Activated gamma-delta T cell treated with Interleukin-2 at 50 U/mL for 16 hours (primary cell): ENCODE data around the gene AKAP13.

Source experiments
- DNase-seq: peaks from one replicate; pipeline ENCODE4 v3.0.0-alpha.2; 2020

Gene AKAP13

DNA sequence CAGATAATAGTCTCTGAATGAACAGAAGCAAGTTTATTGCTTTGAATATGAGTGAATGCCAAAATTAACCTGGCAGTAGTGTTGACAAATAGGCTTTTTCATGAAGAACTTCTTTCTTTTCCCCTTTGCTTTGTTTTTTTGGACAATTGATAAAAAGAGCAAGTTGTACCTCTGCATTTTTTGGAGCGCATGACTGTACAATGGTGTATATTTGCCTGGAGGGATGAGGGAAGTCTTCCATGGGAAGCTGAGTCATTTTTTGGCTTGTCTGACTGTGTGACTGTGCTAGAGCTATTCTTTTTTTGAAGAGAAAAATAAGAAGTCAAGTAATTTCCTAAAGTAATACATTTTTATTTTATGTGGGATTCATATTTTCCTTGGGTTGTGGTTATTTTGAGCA is 227.4 kb downstream of the AKAP13 start:
- DNase-seq, result no peak

DNA sequence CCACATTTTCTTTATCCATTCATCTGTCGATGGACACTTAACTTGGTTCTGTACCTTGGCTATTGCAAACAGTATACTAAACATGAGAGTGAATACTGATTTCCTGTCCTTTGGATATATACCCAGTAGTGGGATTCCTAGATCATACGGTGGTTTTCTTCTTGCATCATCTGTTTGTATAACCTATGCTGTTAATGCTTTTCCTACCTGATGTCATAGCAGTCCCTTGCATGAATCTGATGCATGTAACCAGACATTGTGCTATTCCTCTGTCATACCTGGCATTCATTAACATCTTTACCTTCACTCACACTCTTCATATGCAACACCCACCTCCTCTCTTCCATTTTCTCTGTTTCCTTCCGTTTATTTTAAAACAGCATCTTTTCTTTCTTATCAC is 229.1 kb downstream of the AKAP13 start:
- DNase-seq, result no peak

GRCh38 chr15:85611361-85611760 is 231.0 kb downstream of the AKAP13 start:
- no peak for DNase-seq

- no peak for DNase-seq
Observed at GRCh38 chr15:85614059-85614458, 233.7 kb downstream of the AKAP13 start.

GRCh38 chr15:85615930-85616329 is 235.5 kb downstream of the AKAP13 start:
- DNase-seq, result peak; percentile 15

- DNase-seq, result no peak
Observed at GRCh38 chr15:85616549-85617110, 236.2 kb downstream of the AKAP13 start.

- DNase-seq, result no peak
Observed at GRCh38 chr15:85618228-85618505, 237.8 kb downstream of the AKAP13 start.

GRCh38 chr15:85618956-85619491 is 238.6 kb downstream of the AKAP13 start:
- DNase-seq, result peak; percentile 39

- DNase-seq, result peak; percentile 10
Observed at GRCh38 chr15:85619992-85620689, 239.7 kb downstream of the AKAP13 start.

- no peak for DNase-seq
Observed at GRCh38 chr15:85620690-85621049, 240.3 kb downstream of the AKAP13 start.

- peak; percentile 5 for DNase-seq
Observed at GRCh38 chr15:85621094-85621493, 240.7 kb downstream of the AKAP13 start.

DNA sequence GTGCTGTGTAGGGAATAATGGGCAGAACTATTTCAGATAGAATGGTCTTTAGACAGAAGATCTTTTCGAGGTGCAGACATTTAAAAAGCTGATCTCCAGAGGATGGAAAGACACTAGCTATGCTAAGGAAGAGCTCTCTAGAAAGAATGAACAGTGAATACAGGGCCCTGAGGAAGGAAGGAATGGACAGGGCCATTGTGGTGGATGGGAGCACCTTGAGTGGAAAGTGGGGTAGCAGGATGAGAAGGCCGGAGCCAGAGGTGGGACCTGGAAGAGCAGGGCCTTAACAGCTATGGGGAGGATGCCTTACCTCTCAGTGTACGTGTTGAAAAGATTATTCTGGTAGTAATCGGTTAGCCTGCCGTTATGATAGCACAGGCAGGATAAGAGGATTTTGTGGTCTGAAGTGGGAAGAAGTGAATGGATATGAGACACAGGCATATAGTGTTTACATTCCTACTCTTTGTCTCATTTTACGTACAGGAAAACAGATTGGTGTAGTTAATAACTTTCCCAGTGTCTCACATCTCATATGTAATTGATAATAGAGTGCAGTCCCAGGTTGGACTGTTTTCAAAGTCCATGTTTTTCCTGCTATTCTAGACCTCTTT is 241.9 kb downstream of the AKAP13 start:
- no peak for DNase-seq

DNA sequence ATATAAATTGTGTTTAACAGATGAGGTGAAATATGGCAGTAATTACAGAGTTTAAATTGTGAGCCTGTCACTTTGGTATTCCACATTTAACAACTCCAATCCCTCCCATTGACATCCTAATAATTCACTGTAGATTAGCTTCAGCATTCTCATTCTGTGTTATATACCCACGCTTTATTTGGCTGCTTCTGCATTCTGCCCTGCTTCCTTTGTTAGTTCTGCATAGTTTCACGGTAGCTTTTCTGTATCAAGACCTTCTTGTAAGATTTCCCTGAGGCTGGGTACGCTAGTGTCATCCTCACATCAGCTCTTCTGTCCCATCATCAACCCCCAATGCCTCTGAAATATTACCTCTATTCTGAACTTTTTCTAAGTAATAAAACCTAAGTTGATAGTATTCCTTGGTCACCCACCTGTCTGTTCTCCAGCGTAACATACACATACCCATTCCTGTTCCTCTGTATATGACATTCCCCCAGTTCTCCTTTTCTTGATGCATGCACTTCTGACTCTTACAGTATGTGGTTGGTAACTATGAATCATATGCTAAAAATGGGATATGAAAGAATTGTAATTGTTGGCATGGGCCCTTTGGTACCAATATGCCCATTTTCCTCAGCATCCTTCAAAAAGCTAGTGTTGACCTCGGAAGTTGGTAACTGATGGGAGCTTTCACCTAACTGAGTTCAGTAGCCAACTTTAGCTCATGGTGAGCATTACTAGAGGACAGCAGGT is 243.1 kb downstream of the AKAP13 start:
- no peak for DNase-seq

DNA sequence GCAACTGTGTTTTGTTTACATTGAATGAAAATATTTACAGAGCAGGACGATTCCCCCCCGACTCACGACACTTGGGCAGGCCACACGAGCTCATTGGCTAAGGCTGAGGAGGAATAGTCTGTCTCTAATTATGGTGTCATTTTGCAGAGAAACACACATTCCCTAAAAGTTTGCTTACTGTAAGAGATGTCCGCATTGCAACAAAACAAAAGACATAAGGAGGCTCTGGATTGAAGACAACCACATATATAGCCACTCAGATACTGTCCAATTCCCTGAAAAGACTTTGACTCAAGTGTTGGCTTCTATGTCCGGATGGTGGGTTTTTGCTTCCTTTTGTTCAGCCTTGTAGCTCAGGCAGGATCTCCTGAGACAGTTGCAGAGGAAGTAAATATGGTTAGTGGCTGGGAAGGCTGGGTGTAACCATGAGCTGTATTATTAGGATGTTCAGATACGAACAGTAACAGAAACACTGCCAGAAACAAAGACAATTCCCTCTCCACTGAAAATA is 243.9 kb downstream of the AKAP13 start:
- no peak for DNase-seq

DNA sequence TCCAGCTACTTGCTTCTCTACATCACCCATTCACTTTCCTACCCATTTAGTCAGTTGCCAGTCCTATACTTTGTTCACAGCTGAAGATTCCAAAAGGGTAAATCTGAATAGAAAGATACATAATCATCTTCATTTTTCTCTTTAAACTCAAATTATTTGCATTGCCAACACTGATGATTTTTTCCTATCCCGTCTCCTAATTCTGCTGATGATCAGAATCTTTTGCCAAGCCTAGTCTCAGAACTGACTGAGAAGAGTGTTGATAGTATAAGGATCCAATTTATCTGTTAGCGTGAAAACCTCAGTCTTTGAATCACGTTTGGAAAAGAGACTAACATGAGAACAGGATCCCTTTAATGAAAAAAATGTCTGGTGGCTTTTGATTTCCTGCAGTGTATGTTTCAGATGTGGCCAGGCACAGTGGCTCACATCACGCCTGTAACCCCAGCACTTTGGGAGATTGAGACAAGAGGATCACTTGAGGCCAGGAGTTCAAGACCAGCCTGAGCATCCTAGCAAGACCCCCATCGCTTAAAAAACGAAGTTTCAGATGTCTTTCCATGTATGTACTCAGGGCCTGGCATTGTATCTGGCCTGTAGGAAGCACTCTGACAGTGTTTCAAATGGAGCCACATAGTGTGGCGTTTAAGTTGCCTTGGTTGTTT is 244.9 kb downstream of the AKAP13 start:
- DNase-seq, result peak; percentile 26

- DNase-seq, result peak; percentile 17
Observed at GRCh38 chr15:85625856-85626255, 245.5 kb downstream of the AKAP13 start.

DNA sequence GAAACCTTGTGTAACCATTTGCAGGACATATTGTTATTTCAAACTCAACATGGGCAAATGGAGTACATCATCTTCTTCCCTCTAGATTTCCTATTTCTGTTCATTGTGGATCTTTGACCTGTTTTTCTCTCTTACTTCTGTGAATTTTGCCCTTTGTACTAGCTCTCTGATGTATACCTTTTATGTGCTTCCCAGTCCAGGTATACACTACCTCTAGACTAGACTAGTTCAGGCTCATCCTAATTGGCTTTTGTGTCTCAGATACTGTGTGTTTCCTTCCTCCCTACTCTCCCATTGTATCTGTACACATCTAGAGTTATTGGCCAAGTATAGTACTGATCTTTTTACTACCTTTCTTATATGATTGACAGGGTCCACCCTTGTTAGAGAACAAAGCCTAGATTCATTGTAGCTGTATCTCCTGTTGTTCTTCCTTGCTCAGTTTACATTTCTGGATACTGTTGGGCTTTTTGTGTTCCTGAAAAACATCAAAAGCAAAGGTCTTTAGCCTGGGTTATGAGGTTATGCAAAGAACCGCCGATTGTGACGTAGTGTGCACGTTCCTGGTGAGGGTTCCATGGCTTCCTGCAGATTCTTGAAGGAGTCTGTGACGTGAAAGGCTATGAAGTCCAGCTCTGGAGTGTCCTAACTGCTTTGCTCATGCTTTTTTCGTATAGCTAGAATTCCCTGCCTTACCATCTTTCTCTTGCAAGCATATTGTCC is 247.0 kb downstream of the AKAP13 start:
- no peak for DNase-seq

- DNase-seq, result no peak
Observed at GRCh38 chr15:85630311-85630710, 249.9 kb downstream of the AKAP13 start.

GRCh38 chr15:85631018-85631417 is 250.6 kb downstream of the AKAP13 start:
- DNase-seq, result no peak

- DNase-seq, result no peak
Observed at GRCh38 chr15:85632014-85632413, 251.6 kb downstream of the AKAP13 start.

DNA sequence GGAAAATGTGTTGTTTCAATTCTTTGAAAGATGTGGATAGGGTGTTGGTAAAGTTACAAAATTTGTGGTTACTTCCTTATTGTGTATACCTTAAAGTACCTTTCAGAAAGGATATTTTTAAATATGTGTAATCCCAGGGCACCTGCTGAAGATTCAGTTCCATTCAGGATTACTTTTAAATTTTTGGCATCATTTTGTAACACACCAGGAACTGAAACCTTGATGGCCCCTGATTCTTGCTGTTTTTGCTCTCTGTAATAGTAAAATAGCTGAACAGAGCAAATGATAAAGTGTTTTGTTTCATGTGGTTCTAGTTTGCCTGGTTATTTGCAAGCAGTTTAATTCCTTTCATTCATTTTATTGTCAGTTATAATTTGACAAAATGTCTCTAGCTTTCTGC is 253.5 kb downstream of the AKAP13 start:
- no peak for DNase-seq

- no peak for DNase-seq
Observed at GRCh38 chr15:85636351-85636750, 255.9 kb downstream of the AKAP13 start.
